IPS-20b (cell line): ENCODE measurements around the gene OCSTAMP.

Experiments
- H3K27ac ChIP-seq: one replicate; pipeline ENCODE4 v1.5.1; 2013; ENCODE audit warnings: low read length
- H3K27me3 ChIP-seq: 2 replicates; pipeline ENCODE4 v1.6.1; 2013; ENCODE audit warnings: mild to moderate bottlenecking, low read length, inconsistent platforms; ENCODE audit not compliant: insufficient read depth
- H3K36me3 ChIP-seq: 2 replicates; pipeline ENCODE4 v1.6.1; 2013; ENCODE audit warnings: low read depth, mild to moderate bottlenecking, inconsistent platforms, low read length, moderate library complexity; ENCODE audit not compliant: insufficient read depth
- H3K4me1 ChIP-seq: 2 replicates; pipeline ENCODE4 v1.6.1; 2013; ENCODE audit warnings: mild to moderate bottlenecking, control low read depth, inconsistent platforms, low read length, moderate library complexity; ENCODE audit not compliant: insufficient read depth
- H3K4me3 ChIP-seq: 2 replicates; pipeline ENCODE4 v1.5.1; 2013; ENCODE audit warnings: mild to moderate bottlenecking, low read length, inconsistent platforms
- H3K9ac ChIP-seq: 2 replicates; pipeline ENCODE4 v1.6.1; 2013; ENCODE audit warnings: low read depth, mild to moderate bottlenecking, inconsistent platforms, low read length, moderate library complexity
- H3K9me3 ChIP-seq: 2 replicates; pipeline ENCODE4 v1.6.1; 2013; ENCODE audit warnings: mild to moderate bottlenecking, low read depth, low read length, inconsistent platforms; ENCODE audit not compliant: insufficient read depth

OCSTAMP gene

GRCh38 chr20:46583411-46584214, 33.2 kb upstream of the OCSTAMP start:
- Histone ChIP-seq H3K4me3 (peak overlapping the region; percentile 44), H3K4me1 (peaks cover 21% of the 10 kb centered on the region; the same call in 1 of the 2 replicates), H3K36me3 (no peaks in the 10 kb centered on the region), H3K27me3 (no peaks in the 10 kb centered on the region), H3K9me3 (peaks cover 13% of the 10 kb centered on the region), H3K27ac (no peak overlapping the region), H3K9ac (peak overlapping the region; percentile 7; the same call in 1 of the 2 replicates)

DNA sequence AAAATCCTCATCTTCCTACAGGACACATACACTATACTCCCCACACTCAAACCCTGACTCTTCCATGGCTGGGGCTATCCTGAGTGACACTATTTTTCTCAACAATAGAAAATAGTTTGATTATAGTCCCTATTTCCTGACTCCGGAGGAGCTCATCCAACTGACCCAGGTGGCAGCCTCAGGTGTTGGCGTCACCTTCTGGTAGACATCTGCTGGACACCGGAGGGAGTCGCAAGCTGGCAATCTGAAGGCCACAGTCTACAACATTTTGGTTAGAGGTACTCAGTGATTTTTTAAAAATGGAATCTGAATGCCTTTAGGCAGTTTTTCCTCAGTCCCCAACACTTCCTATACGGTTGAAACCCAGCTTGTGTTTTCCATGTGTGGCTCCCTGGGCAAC, 32.2 kb upstream of the OCSTAMP start:
- no peaks in the 10 kb centered on the region for H3K27me3 ChIP-seq
- peaks cover 21% of the 10 kb centered on the region; the same call in 1 of the 2 replicates for H3K4me1 ChIP-seq
- H3K9ac ChIP-seq: peak overlapping the region; percentile 7; the same call in 1 of the 2 replicates
- H3K27ac ChIP-seq: no peak overlapping the region
- H3K36me3 ChIP-seq: no peaks in the 10 kb centered on the region
- peaks cover 13% of the 10 kb centered on the region for H3K9me3 ChIP-seq
- H3K4me3 ChIP-seq: no peak overlapping the region

DNA sequence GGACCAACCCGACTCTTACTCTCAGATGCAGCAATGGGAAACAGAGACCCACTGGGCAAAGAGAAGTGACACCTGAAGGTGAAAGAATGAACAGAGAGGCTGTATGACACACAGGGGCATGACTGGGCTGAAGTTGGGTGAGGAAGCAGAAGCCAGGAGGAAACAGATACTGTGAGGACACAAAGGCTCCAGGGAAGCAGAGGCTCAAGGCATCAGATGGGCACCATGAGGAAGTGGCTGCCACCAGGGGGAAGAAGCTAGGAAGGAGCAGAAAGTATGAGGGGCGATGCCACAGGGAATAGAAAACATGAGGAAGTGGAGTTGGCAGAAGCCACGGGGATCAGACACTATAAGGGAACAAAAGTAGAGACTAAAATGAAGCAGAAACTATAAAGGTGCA, 30.9 kb upstream of the OCSTAMP start:
- Histone ChIP-seq H3K9ac (no peak overlapping the region), H3K27me3 (no peaks in the 10 kb centered on the region)

GRCh38 chr20:46580613-46581205, 30.3 kb upstream of the OCSTAMP start:
- no peaks in the 10 kb centered on the region for H3K36me3 ChIP-seq
- no peaks in the 10 kb centered on the region for H3K27me3 ChIP-seq
- H3K4me1 ChIP-seq: peaks cover 21% of the 10 kb centered on the region; the same call in 1 of the 2 replicates
- H3K27ac ChIP-seq: no peak overlapping the region
- peaks cover 13% of the 10 kb centered on the region for H3K9me3 ChIP-seq
- H3K9ac ChIP-seq: no peak overlapping the region
- no peak overlapping the region for H3K4me3 ChIP-seq

More for the DNA sequence above, 30.9 kb upstream of the OCSTAMP start:
- Histone ChIP-seq H3K9me3 (peaks cover 13% of the 10 kb centered on the region), H3K27ac (no peak overlapping the region), H3K4me1 (peaks cover 21% of the 10 kb centered on the region; the same call in 1 of the 2 replicates), H3K4me3 (no peak overlapping the region), H3K36me3 (no peaks in the 10 kb centered on the region)

DNA sequence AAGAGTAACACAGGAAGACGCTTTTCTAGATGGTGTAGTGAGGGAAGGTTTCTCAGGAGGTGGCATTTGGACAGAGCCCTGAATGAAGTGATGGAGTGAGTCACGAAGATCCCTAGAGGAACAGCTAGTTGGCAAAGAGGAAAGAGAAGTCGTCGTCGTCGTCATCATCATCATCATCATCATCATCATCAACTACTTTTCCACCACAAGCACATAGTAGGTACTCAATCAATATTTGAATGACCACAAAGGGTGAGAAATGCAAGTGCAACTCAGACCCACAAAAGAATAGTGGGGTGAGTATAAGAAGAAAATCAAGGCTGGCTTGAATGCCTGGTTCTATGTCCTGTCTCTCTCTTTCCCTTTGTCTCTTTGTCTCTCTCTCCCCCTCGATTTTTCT, 28.3 kb upstream of the OCSTAMP start:
- Histone ChIP-seq H3K27ac (no peak overlapping the region), H3K36me3 (no peaks in the 10 kb centered on the region), H3K9ac (no peak overlapping the region), H3K9me3 (peaks cover 13% of the 10 kb centered on the region), H3K27me3 (no peaks in the 10 kb centered on the region), H3K4me1 (peaks cover 10% of the 10 kb centered on the region; the same call in 1 of the 2 replicates), H3K4me3 (no peak overlapping the region)

DNA sequence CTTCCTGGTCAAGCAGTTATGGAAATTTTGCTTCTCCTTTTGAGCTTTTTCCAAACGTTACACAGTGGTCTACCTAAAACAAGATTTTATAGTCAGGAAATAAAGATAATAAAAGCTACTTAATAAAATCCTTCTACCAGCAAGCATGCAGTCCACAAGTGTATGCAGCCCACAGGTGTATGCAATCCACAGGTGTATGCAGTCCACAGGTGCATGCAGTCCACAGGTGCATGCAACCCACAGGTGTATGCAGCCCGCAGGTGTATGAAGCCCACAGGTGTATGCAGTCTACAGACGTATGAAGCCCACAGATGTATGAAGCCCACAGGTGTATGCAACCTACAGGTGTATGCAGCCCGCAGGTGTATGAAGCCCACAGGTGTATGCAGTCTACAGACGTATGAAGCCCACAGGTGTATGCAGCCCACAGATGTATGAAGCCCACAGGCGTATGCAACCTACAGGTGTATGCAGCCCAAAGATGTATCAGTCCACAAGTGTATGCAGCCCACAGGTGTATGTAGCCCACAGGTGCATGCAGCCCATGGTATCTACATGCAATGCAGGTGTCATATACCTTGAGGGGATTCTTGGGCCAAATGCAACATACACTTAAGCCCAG, 26.4 kb upstream of the OCSTAMP start:
- H3K4me3 ChIP-seq: no peak overlapping the region
- no peak overlapping the region for H3K9ac ChIP-seq
- H3K27me3 ChIP-seq: no peaks in the 10 kb centered on the region
- no peaks in the 10 kb centered on the region for H3K36me3 ChIP-seq
- H3K9me3 ChIP-seq: peaks cover 13% of the 10 kb centered on the region
- no peak overlapping the region for H3K27ac ChIP-seq
- H3K4me1 ChIP-seq: no peaks in the 10 kb centered on the region

DNA sequence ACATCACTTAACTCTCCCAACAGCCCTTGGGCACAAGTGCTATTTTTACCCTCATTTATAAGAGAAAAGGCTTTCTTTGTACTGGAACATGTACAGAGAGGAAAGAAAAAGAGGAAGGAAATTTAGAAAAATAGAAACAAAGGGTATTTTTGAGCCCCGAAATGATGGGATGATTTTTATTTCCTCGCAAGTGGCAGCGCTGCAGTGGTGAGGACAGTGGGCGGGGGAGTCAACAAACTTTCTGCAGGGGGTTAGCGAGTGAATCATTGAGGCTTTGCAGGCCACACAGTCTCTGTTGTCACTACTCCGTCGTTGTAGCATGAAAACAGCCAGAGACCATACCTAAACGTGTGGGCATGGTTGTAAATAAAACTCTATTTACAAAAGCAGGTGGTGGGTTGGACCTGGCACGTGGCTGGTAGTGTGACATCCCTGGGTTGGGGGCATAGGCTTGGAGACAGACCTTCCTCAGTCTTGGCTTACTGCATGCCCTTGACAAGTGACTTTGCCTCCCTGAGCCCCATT, 25.5 kb upstream of the OCSTAMP start:
- no peaks in the 10 kb centered on the region for H3K4me1 ChIP-seq
- H3K9me3 ChIP-seq: peaks cover 6% of the 10 kb centered on the region; the same call in 1 of the 2 replicates
- no peak overlapping the region for H3K4me3 ChIP-seq
- H3K9ac ChIP-seq: no peak overlapping the region
- no peak overlapping the region for H3K27ac ChIP-seq
- H3K36me3 ChIP-seq: no peaks in the 10 kb centered on the region
- no peaks in the 10 kb centered on the region for H3K27me3 ChIP-seq

- Histone ChIP-seq H3K36me3 (no peaks in the 10 kb centered on the region), H3K4me3 (no peak overlapping the region), H3K27me3 (no peaks in the 10 kb centered on the region), H3K4me1 (no peaks in the 10 kb centered on the region), H3K27ac (no peak overlapping the region), H3K9ac (no peak overlapping the region), H3K9me3 (peaks cover under 1% of the 10 kb centered on the region; the same call in 1 of the 2 replicates)
Measured at GRCh38 chr20:46575394-46575793, 24.9 kb upstream of the OCSTAMP start.

DNA sequence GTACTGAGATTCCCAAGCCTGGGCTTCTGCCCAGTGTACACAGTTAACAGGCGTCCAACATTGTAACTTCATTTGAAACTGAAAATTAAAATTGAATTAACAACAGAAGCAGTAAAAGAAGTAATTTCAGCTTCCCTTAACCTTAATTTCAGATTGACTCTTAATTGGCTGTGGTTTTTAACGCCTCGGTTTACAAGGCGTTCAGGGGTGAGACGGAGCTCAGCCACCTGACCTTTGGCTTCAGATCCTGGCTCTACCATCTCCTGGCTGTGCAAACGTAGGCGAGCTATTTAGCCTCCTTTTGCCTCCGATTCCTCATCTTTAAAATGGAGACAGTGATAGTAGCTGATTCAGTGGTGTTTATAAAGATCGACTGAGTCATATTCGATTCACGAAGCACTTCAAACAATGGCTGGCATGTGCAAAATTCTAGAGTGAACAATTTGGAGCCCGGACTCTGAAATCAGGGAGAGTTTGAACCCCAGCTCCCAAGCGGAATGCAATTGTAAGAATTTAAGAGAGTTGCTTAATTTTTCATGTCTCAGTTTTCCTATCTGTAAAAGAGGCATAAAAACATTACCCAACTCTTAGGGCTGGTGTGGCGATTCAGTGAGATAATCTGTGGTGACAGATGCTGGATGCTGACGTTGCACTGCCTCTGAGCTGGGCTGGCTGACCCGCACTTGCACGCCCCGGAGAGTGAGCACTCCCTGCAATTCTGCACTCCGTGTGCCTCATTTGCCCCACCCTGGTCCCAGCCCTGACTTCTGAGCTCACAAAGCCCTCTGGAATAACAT, 23.5 kb upstream of the OCSTAMP start:
- H3K9ac ChIP-seq: no peak overlapping the region
- H3K4me3 ChIP-seq: no peak overlapping the region
- no peak overlapping the region for H3K27ac ChIP-seq
- no peaks in the 10 kb centered on the region for H3K36me3 ChIP-seq
- no peaks in the 10 kb centered on the region for H3K9me3 ChIP-seq
- no peaks in the 10 kb centered on the region for H3K27me3 ChIP-seq
- H3K4me1 ChIP-seq: no peaks in the 10 kb centered on the region

- Histone ChIP-seq H3K27me3 (no peaks in the 10 kb centered on the region), H3K36me3 (no peaks in the 10 kb centered on the region), H3K9me3 (no peaks in the 10 kb centered on the region), H3K4me1 (no peaks in the 10 kb centered on the region), H3K4me3 (no peak overlapping the region), H3K27ac (no peak overlapping the region), H3K9ac (no peak overlapping the region)
Measured at GRCh38 chr20:46573234-46573633, 22.8 kb upstream of the OCSTAMP start.

- Histone ChIP-seq H3K27ac (no peak overlapping the region), H3K9ac (no peak overlapping the region), H3K27me3 (no peaks in the 10 kb centered on the region), H3K4me3 (no peak overlapping the region), H3K4me1 (no peaks in the 10 kb centered on the region), H3K36me3 (no peaks in the 10 kb centered on the region), H3K9me3 (no peaks in the 10 kb centered on the region)
Measured at GRCh38 chr20:46572790-46573189, 22.3 kb upstream of the OCSTAMP start.
